Common myeloid progenitor, CD34-positive (primary cell): Measurements from ENCODE around the gene NGRN.

Experiments used
- CTCF ChIA-PET: fragments of 350-600 bp; sonication (Branson Sonifier 250); formaldehyde crosslinking; loops from one replicate; lab custom pipeline; 2021; ENCODE audit warnings: antibody characterized with exemption; lab: Charles Lee
- POLR2A ChIA-PET: fragments of 350-600 bp; sonication (Branson Sonifier 250); formaldehyde crosslinking; loops from one replicate; lab custom pipeline; 2021; ENCODE audit warnings: antibody characterized with exemption; lab: Charles Lee
- DNase-seq, 3 donors: peaks; one replicate each; pipeline versions ENCODE4 v3.0.0 to v3.0.0-alpha.2; 2013
- H3K27ac ChIP-seq, 2 experiments: 1 replicate in 1 of 2; 2 replicates in 1 of 2; pipeline ENCODE4 v1.7.0; 2013; ENCODE audit warnings: inconsistent platforms in 2 of 2, low read length in 2 of 2, mild to moderate bottlenecking in 2 of 2, low read depth in 1 of 2, moderate library complexity in 1 of 2; ENCODE audit not compliant: severe bottlenecking in 2 of 2, insufficient read depth in 1 of 2, poor library complexity in 1 of 2
- H3K27me3 ChIP-seq, 5 experiments: replicated peaks in 2 of 5; 1 replicate in 3 of 5; 2 replicates in 2 of 5; pipeline versions ENCODE4 v1.6.1 to v1.7.0; 2013; ENCODE audit warnings: low read length in 4 of 5, mild to moderate bottlenecking in 2 of 5, moderate library complexity in 2 of 5, inconsistent platforms in 1 of 5; ENCODE audit not compliant: insufficient read depth in 5 of 5, control insufficient read depth in 4 of 5
- H3K36me3 ChIP-seq, 4 experiments: 1 replicate in 2 of 4; 2 replicates in 2 of 4; pipeline versions ENCODE4 v1.6.1 to v1.7.0; 2013; ENCODE audit warnings: low read length in 3 of 4, control low read depth in 1 of 4, mild to moderate bottlenecking in 1 of 4; ENCODE audit not compliant: control insufficient read depth in 4 of 4, insufficient read depth in 4 of 4
- H3K4me1 ChIP-seq, 4 experiments: 1 replicate in 3 of 4; 2 replicates in 1 of 4; pipeline versions ENCODE4 v1.6.1 to v1.7.1; 2013; ENCODE audit warnings: low read length in 3 of 4, mild to moderate bottlenecking in 3 of 4, control low read depth in 1 of 4, inconsistent platforms in 1 of 4, moderate library complexity in 1 of 4; ENCODE audit not compliant: control insufficient read depth in 4 of 4, insufficient read depth in 4 of 4; ENCODE audit errors: control extremely low read depth in 1 of 4
- H3K4me3 ChIP-seq, 7 experiments: 1 replicate in 4 of 7; 2 replicates in 3 of 7; pipeline versions ENCODE4 v1.5.1 to v1.7.0; 2013; ENCODE audit warnings: mild to moderate bottlenecking in 7 of 7, low read length in 6 of 7, moderate library complexity in 6 of 7, inconsistent platforms in 2 of 7, low read depth in 2 of 7, control low read depth in 1 of 7; ENCODE audit not compliant: insufficient read depth in 4 of 7, control insufficient read depth in 1 of 7; ENCODE audit errors: extremely low read depth in 1 of 7
- H3K9me3 ChIP-seq, 5 experiments: 1 replicate in 4 of 5; 2 replicates in 1 of 5; pipeline versions ENCODE4 v1.6.1 to v1.7.1; 2013; ENCODE audit warnings: low read length in 4 of 5, mild to moderate bottlenecking in 2 of 5, inconsistent platforms in 1 of 5, low read depth in 1 of 5, moderate library complexity in 1 of 5; ENCODE audit not compliant: control insufficient read depth in 4 of 5, insufficient read depth in 2 of 5; ENCODE audit errors: control extremely low read depth in 1 of 5
- WGBS: methylation state at CpG from one replicate; pipeline ENCODE4 v1.1.5; 2013; ENCODE audit not compliant: insufficient coverage; 5-methylcytosine and 5-hydroxymethylcytosine counted together

Gene NGRN

DNA sequence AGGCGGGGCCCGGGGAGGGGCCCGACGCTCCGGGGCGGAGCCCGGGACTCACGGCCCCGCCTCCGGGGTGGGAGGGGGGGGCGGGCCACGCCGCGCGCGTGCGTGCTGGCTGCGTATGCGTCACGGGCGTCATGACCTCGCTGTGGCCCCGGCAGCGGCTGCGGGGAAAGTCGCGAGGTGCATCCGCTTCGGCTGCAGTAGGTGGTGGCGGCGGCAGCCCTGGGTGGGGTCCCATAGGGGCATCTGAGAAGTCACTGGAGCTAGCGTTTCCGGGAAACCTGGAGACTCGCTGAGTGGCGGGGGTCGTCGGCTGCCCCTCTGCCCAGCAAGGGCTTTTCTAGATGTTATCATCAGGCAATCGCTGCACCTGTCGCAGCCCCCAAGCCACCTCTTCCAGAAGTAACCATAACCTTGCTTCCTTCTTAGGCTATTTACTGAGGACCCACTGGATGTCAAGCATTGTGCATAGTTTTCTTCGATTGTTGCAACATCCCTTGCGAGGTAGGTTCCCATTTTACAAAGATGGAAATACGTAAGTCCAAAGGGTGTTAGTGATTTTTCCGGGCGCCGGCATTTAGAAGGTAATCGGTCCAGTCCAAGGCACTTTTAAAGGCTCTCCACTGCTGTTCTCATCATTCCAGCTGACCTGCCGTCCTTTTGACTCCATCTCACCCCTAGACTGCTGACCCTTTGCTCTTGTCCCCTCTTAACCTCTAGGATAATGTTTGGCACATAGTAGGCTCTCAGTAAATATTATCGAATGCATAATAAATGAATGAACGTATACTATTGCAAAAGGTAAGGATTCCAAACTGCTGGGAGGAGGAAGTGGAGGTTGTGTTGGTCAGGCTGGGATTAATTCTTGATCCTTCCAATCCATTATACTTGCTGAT lies 31.1 kb upstream of the NGRN start, which contains the start of gene GDPGP1:
Gene GDPGP1 (plus strand): TSS at position 114 of the 893 bp plus-strand sequence. CDS start 6,700 bp downstream, outside the sequence.
- 3% methylated on average over 45 of the region's 49 CpGs for WGBS
- POLR2A ChIA-PET: interaction anchor here (1.2 to 1.6 kb wide), 2 partner anchors 15 to 32 kb away, joined by 4 read pairs; partner anchors contain the start of gene TTLL13
- DNase-seq: no peak
- Histone ChIP-seq H3K27ac (peak within 1 kb of the TSS; percentile 75 to 85), H3K9me3 (no peaks in the 10 kb centered on the region), H3K4me1 (peaks cover 7 to 34% (median 22%) of the 10 kb centered on the region in 4 experiments), H3K4me3 (peak within 1 kb of the TSS; percentile 76 to 88 (median 88)), H3K36me3 (peaks cover 2 to 39% (median 25%) of the 10 kb centered on the region in 4 experiments), H3K27me3 (no peaks in the 10 kb centered on the region)
- CTCF ChIA-PET: interaction anchor here (1.1 to 4.6 kb wide), 8 partner anchors 12 to 89 kb away, joined by 3 to 26 read pairs (median 4); partner anchors contain the start of gene TTLL13

DNA sequence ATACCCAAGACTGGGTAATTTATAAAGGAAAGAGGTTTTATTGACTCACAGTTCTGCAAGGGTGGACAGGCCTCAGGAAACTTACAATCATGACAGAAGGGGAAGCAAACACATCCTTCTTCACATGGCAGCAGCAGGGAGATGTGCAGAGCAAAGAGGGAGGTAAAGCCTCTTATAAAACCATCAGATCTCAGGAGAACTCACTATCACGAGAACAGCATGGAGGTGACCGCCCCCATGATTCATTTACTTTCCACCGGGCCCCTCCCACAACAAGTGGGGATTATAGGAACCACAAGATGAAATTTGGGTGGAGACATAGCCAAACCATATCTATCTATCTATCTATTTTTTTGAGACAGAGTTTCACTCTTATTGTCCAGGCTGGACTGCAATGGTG lies 26.1 kb upstream of the NGRN start:
- ChIA-PET POLR2A (no interaction called here), CTCF (interaction anchor here (1.5 to 2.1 kb wide), 3 partner anchors 9 to 54 kb away, joined by 4 to 11 read pairs (median 6); partner anchors contain the start of gene TTLL13)
- Histone ChIP-seq H3K4me3 (no peak overlapping the region), H3K36me3 (peaks cover 0 to 30% (median 7%) of the 10 kb centered on the region in 4 experiments), H3K4me1 (peaks cover 3 to 7% (median 5%) of the 10 kb centered on the region in 4 experiments), H3K27me3 (no peaks in the 10 kb centered on the region), H3K27ac (no peak overlapping the region), H3K9me3 (no peaks in the 10 kb centered on the region)
- DNase-seq: no peak
- WGBS: 100% methylated on average over 1 of the region's 3 CpGs

DNA sequence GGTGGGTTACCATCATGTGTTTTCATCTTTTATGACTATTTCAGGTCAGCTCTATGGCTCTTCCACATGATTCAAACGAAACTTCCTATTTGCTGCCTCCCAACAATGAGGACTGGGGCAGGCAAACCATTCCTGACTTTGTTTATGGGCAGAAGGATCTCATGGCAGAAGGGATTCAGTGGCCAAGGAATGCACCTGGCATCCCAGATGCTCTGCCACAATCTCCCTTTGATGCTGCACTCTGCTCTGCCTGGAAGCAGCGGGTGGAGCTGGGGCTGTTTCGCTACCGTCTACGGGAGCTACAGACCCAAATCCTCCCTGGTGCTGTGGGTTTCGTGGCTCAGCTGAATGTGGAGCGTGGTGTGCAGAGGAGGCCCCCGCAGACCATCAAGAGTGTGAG lies 24.6 kb upstream of the NGRN start:
- H3K27ac ChIP-seq: peak overlapping the region in 1 of 2 experiments; percentile 14
- H3K9me3 ChIP-seq: no peaks in the 10 kb centered on the region
- 97% methylated on average over 8 of the region's 8 CpGs for WGBS
- CTCF ChIA-PET: interaction anchor here (0.9 to 1.5 kb wide), 3 partner anchors 9 to 1610 kb away, joined by 3 to 5 read pairs (median 4); partner anchors contain the start of gene TTLL13
- POLR2A ChIA-PET: no interaction called here
- no peaks in the 10 kb centered on the region for H3K4me1 ChIP-seq
- H3K4me3 ChIP-seq: no peak overlapping the region
- peaks cover 0 to 30% (median 7%) of the 10 kb centered on the region in 4 experiments for H3K36me3 ChIP-seq
- DNase-seq: no peak
- H3K27me3 ChIP-seq: no peaks in the 10 kb centered on the region

DNA sequence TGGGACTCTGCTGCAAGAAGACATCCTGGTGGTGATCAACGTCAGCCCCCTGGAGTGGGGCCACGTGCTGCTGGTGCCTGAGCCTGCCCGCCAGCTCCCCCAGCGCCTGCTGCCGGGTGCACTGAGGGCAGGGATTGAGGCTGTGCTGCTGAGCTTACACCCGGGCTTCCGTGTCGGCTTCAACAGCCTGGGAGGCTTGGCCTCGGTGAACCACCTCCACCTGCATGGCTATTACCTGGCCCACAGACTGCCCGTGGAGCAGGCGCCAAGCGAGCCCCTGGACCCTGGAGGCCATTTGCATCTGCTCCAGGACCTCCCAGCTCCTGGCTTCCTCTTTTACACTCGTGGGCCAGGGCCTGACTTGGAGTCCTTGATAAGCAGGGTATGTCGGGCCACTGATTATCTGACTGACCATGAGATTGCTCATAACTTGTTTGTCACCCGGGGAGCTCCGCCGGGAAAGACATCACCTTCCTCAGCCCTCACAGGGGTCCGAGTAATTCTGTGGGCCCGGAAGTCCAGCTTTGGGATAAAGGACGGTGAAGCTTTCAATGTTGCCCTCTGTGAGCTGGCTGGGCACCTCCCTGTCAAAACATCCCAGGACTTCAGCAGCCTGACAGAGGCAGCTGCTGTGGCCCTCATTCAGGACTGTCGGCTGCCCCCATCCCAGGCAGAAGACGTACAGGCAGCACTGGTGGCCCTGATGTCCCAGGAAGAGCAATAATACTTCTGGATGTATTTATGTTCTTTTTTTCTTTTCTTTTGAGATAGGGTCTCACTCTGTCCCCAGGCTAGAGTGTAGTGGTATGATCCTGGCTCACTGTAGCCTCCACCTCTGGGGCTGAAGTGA lies 23.9 kb upstream of the NGRN start:
- Histone ChIP-seq H3K36me3 (peaks cover 0 to 25% (median 7%) of the 10 kb centered on the region in 4 experiments), H3K4me3 (no peak overlapping the region), H3K27ac (peak overlapping the region in 1 of 2 experiments; percentile 14), H3K4me1 (no peaks in the 10 kb centered on the region), H3K9me3 (no peaks in the 10 kb centered on the region), H3K27me3 (no peaks in the 10 kb centered on the region)
- ChIA-PET POLR2A (no interaction called here), CTCF (interaction anchor here (0.8 to 1.3 kb wide), 3 partner anchors 8 to 1609 kb away, joined by 3 to 5 read pairs (median 3); partner anchors contain the start of gene TTLL13)
- 89% methylated on average over 21 of the region's 22 CpGs for WGBS
- DNase-seq: no peak

DNA sequence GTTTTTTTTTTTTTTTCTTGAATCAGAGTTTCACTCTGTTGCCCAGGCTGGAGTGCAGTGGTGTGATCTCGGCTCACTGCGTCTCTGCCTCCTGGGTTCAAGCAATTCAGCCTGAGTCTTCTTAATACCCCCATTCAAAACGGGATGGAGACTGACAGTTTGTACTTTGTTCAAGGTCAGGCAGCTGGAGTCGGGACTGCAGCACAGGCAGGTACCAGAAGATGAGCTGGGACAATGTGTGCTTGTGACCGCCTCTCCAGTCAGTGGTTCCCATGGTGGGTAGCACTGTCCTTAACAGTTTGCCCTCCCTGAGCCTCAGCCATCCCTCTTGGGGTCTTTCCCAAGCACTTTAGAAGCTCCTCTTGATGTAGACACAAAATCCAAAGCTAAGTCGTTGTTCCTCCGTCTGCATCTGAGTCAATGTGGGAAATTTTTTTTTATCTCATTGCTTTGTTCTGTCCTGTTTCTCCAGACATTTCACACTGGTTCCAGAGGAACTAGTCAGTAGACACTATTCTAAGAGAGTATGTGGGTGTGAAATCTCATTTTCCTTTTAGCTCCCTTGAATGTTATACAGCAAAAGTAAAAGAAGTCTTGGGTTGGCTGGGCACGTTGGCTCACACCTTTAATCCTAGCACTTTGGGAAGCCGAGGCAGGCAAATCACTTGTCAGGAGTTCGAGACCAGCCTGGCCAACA lies 21.4 kb upstream of the NGRN start:
- no peak for DNase-seq
- POLR2A ChIA-PET: no interaction called here
- CTCF ChIA-PET: no interaction called here
- Histone ChIP-seq H3K4me1 (peaks cover 0 to 4% (median under 1%) of the 10 kb centered on the region in 4 experiments), H3K27me3 (no peaks in the 10 kb centered on the region), H3K9me3 (no peaks in the 10 kb centered on the region), H3K4me3 (no peak overlapping the region), H3K36me3 (peaks cover 0 to 14% (median 1%) of the 10 kb centered on the region in 4 experiments), H3K27ac (no peak overlapping the region)
- 96% methylated on average over 7 of the region's 10 CpGs for WGBS

DNA sequence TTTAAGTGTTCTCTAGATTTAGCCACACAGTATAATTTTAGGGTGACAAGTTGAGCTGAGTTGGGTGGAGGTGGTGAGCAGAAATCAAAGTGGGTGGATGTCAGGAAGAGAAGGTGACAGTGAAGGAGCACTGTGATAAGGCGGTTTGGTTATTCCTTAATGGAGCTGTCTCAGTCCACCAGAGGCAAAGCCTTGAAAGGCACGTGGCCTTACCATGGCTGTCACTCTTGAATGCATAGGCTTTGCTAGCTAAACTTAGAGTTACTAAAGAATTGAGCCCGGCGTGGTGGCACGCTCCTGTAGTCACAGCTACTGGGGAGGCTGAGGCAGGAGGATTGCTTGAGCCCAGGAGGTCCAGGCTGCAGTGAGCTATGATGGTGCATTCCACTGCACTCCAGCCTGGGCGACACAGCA lies 16.7 kb upstream of the NGRN start:
- H3K27ac ChIP-seq: no peak overlapping the region
- H3K4me3 ChIP-seq: peak overlapping the region in 4 of 7 experiments; percentile 66 to 75 (median 70)
- CTCF ChIA-PET: interaction anchor here (1.0 to 3.2 kb wide), 9 partner anchors 9 to 59 kb away, joined by 3 to 13 read pairs (median 4); partner anchors contain the start of genes CIB1 and GDPGP1
- no peaks in the 10 kb centered on the region for H3K9me3 ChIP-seq
- DNase-seq: peak in 2 of 3 donors; percentile 21 to 46
- peaks cover 0 to 15% (median 8%) of the 10 kb centered on the region in 4 experiments for H3K4me1 ChIP-seq
- WGBS: 96% methylated on average over 5 of the region's 6 CpGs
- H3K27me3 ChIP-seq: peaks cover 0 to 2% (median 0%) of the 10 kb centered on the region in 5 experiments
- POLR2A ChIA-PET: interaction anchor here (1.3 kb wide), 1 partner anchor 15 kb away, joined by 4 read pairs; the partner anchor contains the start of genes CIB1 and GDPGP1
- peaks cover 0 to 2% (median 0%) of the 10 kb centered on the region in 4 experiments for H3K36me3 ChIP-seq
